ENCODE results near the gene HS3ST4.

The HS3ST4 gene

GRCh38 chr16:25817876-25818275 lies 126.1 kb downstream of the HS3ST4 start:
- Histone ChIP-seq H3K9me3 (ENCODE audit: insufficient read depth, low read length, severe bottlenecking) (no peaks in the 10 kb centered on the region), H3K4me2 (ENCODE audit: insufficient read depth, low read length) (no peak overlapping the region), H2AFZ (ENCODE audit: low read depth, low read length) (no peak overlapping the region), H3K4me3 (ENCODE audit: low read depth in 1 of 2, low read length in 2 of 2) (no peak overlapping the region), H3K4me1 (ENCODE audit: insufficient read depth, low read length) (no peaks in the 10 kb centered on the region), H4K20me1 (ENCODE audit: insufficient read depth, low read length) (no peaks in the 10 kb centered on the region), H3K79me2 (ENCODE audit: insufficient read depth, low read length) (no peaks in the 10 kb centered on the region), H3K27ac (ENCODE audit: low read length) (no peak overlapping the region), H3K9ac (ENCODE audit: low read depth, low read length) (no peak overlapping the region), H3K27me3 (ENCODE audit: insufficient read depth, low read length, poor library complexity) (peaks cover 3% of the 10 kb centered on the region), H3K36me3 (ENCODE audit: insufficient read depth, low read length) (no peaks in the 10 kb centered on the region)
- TF ChIP-seq EZH2 (IDR thresholded peaks at IDR 0.05; ENCODE audit: borderline replicate concordance, low read depth, low read length, severe bottlenecking) = no peak
- no peak for TF ChIP-seq CTCF (IDR thresholded peaks at IDR 0.05; ENCODE audit: borderline replicate concordance, extremely low read depth, low read length, poor library complexity, severe bottlenecking)
- DNase-seq (no peak), ATAC-seq (ENCODE audit: insufficient read depth, low read depth) (no peak)

- ATAC-seq (ENCODE audit: insufficient read depth, low read depth) (no peak), DNase-seq (no peak)
- no peaks in the 10 kb centered on the region for H3K36me3 ChIP-seq (ENCODE audit: insufficient read depth, low read length)
- H3K4me3 ChIP-seq (ENCODE audit: low read depth in 1 of 2, low read length in 2 of 2) = no peak overlapping the region
- H3K9ac ChIP-seq (ENCODE audit: low read depth, low read length) = no peak overlapping the region
- H3K4me2 ChIP-seq (ENCODE audit: insufficient read depth, low read length) = no peak overlapping the region
- no peak overlapping the region for H2AFZ ChIP-seq (ENCODE audit: low read depth, low read length)
- peaks cover 3% of the 10 kb centered on the region for H3K27me3 ChIP-seq (ENCODE audit: insufficient read depth, low read length, poor library complexity)
- H4K20me1 ChIP-seq (ENCODE audit: insufficient read depth, low read length) = no peaks in the 10 kb centered on the region
- TF ChIP-seq CTCF (IDR thresholded peaks at IDR 0.05; ENCODE audit: borderline replicate concordance, extremely low read depth, low read length, poor library complexity, severe bottlenecking) (no peak), EZH2 (IDR thresholded peaks at IDR 0.05; ENCODE audit: borderline replicate concordance, low read depth, low read length, severe bottlenecking) (no peak)
- H3K79me2 ChIP-seq (ENCODE audit: insufficient read depth, low read length) = no peaks in the 10 kb centered on the region
- no peaks in the 10 kb centered on the region for H3K9me3 ChIP-seq (ENCODE audit: insufficient read depth, low read length, severe bottlenecking)
- H3K4me1 ChIP-seq (ENCODE audit: insufficient read depth, low read length) = no peaks in the 10 kb centered on the region
- H3K27ac ChIP-seq (ENCODE audit: low read length) = no peak overlapping the region
These were observed 132.1 kb downstream of the HS3ST4 start for GRCh38 chr16:25823891-25824290.

- no peaks in the 10 kb centered on the region for H3K79me2 ChIP-seq (ENCODE audit: insufficient read depth, low read length)
- H3K9me3 ChIP-seq (ENCODE audit: insufficient read depth, low read length, severe bottlenecking) = no peaks in the 10 kb centered on the region
- H3K27ac ChIP-seq (ENCODE audit: low read length) = no peak overlapping the region
- no peaks in the 10 kb centered on the region for H3K36me3 ChIP-seq (ENCODE audit: insufficient read depth, low read length)
- H3K27me3 ChIP-seq (ENCODE audit: insufficient read depth, low read length, poor library complexity) = no peaks in the 10 kb centered on the region
- H4K20me1 ChIP-seq (ENCODE audit: insufficient read depth, low read length) = no peaks in the 10 kb centered on the region
- no peak overlapping the region for H3K9ac ChIP-seq (ENCODE audit: low read depth, low read length)
- TF ChIP-seq CTCF (IDR thresholded peaks at IDR 0.05; ENCODE audit: borderline replicate concordance, extremely low read depth, low read length, poor library complexity, severe bottlenecking) (no peak), EZH2 (IDR thresholded peaks at IDR 0.05; ENCODE audit: borderline replicate concordance, low read depth, low read length, severe bottlenecking) (no peak)
- no peak overlapping the region for H3K4me3 ChIP-seq (ENCODE audit: low read depth in 1 of 2, low read length in 2 of 2)
- H3K4me1 ChIP-seq (ENCODE audit: insufficient read depth, low read length) = no peaks in the 10 kb centered on the region
- no peak for ATAC-seq (ENCODE audit: insufficient read depth, low read depth)
- DNase-seq = no peak
- H2AFZ ChIP-seq (ENCODE audit: low read depth, low read length) = no peak overlapping the region
- no peak overlapping the region for H3K4me2 ChIP-seq (ENCODE audit: insufficient read depth, low read length)
These were observed 135.9 kb downstream of the HS3ST4 start for GRCh38 chr16:25827709-25828108.

GRCh38 chr16:25828510-25828909 lies 136.8 kb downstream of the HS3ST4 start:
- H3K9ac ChIP-seq (ENCODE audit: low read depth, low read length) = no peak overlapping the region
- TF ChIP-seq CTCF (IDR thresholded peaks at IDR 0.05; ENCODE audit: borderline replicate concordance, extremely low read depth, low read length, poor library complexity, severe bottlenecking) (no peak), EZH2 (IDR thresholded peaks at IDR 0.05; ENCODE audit: borderline replicate concordance, low read depth, low read length, severe bottlenecking) (no peak)
- no peak for ATAC-seq (ENCODE audit: insufficient read depth, low read depth)

More at GRCh38 chr16:25828510-25828909, 136.8 kb downstream of the HS3ST4 start:
- H3K36me3 ChIP-seq (ENCODE audit: insufficient read depth, low read length) = no peaks in the 10 kb centered on the region
- H3K27me3 ChIP-seq (ENCODE audit: insufficient read depth, low read length, poor library complexity) = no peaks in the 10 kb centered on the region
- no peak overlapping the region for H3K27ac ChIP-seq (ENCODE audit: low read length)
- no peaks in the 10 kb centered on the region for H3K9me3 ChIP-seq (ENCODE audit: insufficient read depth, low read length, severe bottlenecking)
- H3K79me2 ChIP-seq (ENCODE audit: insufficient read depth, low read length) = no peaks in the 10 kb centered on the region
- no peak overlapping the region for H3K4me3 ChIP-seq (ENCODE audit: low read depth in 1 of 2, low read length in 2 of 2)
- no peaks in the 10 kb centered on the region for H4K20me1 ChIP-seq (ENCODE audit: insufficient read depth, low read length)
- H3K4me2 ChIP-seq (ENCODE audit: insufficient read depth, low read length) = no peak overlapping the region
- no peaks in the 10 kb centered on the region for H3K4me1 ChIP-seq (ENCODE audit: insufficient read depth, low read length)
- no peak for DNase-seq
- H2AFZ ChIP-seq (ENCODE audit: low read depth, low read length) = no peak overlapping the region
